Hematopoietic multipotent progenitor cell treated with erythropoietin and hydrocortisone succinate and interleukin-3 and kit ligand, for 17 days (in vitro differentiated cells): ENCODE results near the gene PAQR9.

Experiments used
- DNase-seq: peaks from one replicate; pipeline ENCODE4 v3.0.0-alpha.2; 2015; ENCODE audit warnings: low spot score

The PAQR9 gene

GRCh38 chr3:142914286-142914811, 49.1 kb downstream of the PAQR9 start:
- DNase-seq: no peak

GRCh38 chr3:142913432-142913831, 50.0 kb downstream of the PAQR9 start:
- DNase-seq: no peak

- DNase-seq: no peak
These were observed 50.9 kb downstream of the PAQR9 start for GRCh38 chr3:142912402-142913172.
